Measurements from ENCODE around the gene PCLO.

The PCLO gene

GRCh38 chr7:83161186-83161585 is 1.5 kb downstream of the PCLO start:
- H3K4me3 ChIP-seq (ENCODE audit: control insufficient read depth, low read depth, low read length) = no peak overlapping the region
- TF ChIP-seq CTCF (IDR thresholded peaks at IDR 0.05; ENCODE audit: control insufficient read depth, insufficient read depth, low read depth, low read length, missing control alignments) = no peak
- DNase-seq (ENCODE audit: low read depth) = no peak

GRCh38 chr7:83159731-83160130 is 3.0 kb downstream of the PCLO start:
- TF ChIP-seq CTCF (IDR thresholded peaks at IDR 0.05; ENCODE audit: control insufficient read depth, insufficient read depth, low read depth, low read length, missing control alignments) = no peak
- DNase-seq (ENCODE audit: low read depth) = no peak
- no peak overlapping the region for H3K4me3 ChIP-seq (ENCODE audit: control insufficient read depth, low read depth, low read length)

- DNase-seq (ENCODE audit: low read depth) = no peak
- no peak for TF ChIP-seq CTCF (IDR thresholded peaks at IDR 0.05; ENCODE audit: control insufficient read depth, insufficient read depth, low read depth, low read length, missing control alignments)
- H3K4me3 ChIP-seq (ENCODE audit: control insufficient read depth, low read depth, low read length) = no peak overlapping the region
Measured at GRCh38 chr7:83156006-83156405, 6.7 kb downstream of the PCLO start.

- no peak for DNase-seq (ENCODE audit: low read depth)
Measured at GRCh38 chr7:83155407-83155806, 7.3 kb downstream of the PCLO start.

GRCh38 chr7:83153419-83153818 is 9.3 kb downstream of the PCLO start:
- no peak for DNase-seq (ENCODE audit: low read depth)
- no peak overlapping the region for H3K4me3 ChIP-seq (ENCODE audit: control insufficient read depth, low read depth, low read length)
- TF ChIP-seq CTCF (IDR thresholded peaks at IDR 0.05; ENCODE audit: control insufficient read depth, insufficient read depth, low read depth, low read length, missing control alignments) = no peak

More at GRCh38 chr7:83155407-83155806, 7.3 kb downstream of the PCLO start:
- no peak overlapping the region for H3K4me3 ChIP-seq (ENCODE audit: control insufficient read depth, low read depth, low read length)
- no peak for TF ChIP-seq CTCF (IDR thresholded peaks at IDR 0.05; ENCODE audit: control insufficient read depth, insufficient read depth, low read depth, low read length, missing control alignments)

- no peak overlapping the region for H3K4me3 ChIP-seq (ENCODE audit: control insufficient read depth, low read depth, low read length)
- no peak for TF ChIP-seq CTCF (IDR thresholded peaks at IDR 0.05; ENCODE audit: control insufficient read depth, insufficient read depth, low read depth, low read length, missing control alignments)
- no peak for DNase-seq (ENCODE audit: low read depth)
Measured at GRCh38 chr7:83150310-83150709, 12.4 kb downstream of the PCLO start.

- DNase-seq (ENCODE audit: low read depth) = no peak
- no peak for TF ChIP-seq CTCF (IDR thresholded peaks at IDR 0.05; ENCODE audit: control insufficient read depth, insufficient read depth, low read depth, low read length, missing control alignments)
- H3K4me3 ChIP-seq (ENCODE audit: control insufficient read depth, low read depth, low read length) = no peak overlapping the region
Measured at GRCh38 chr7:83149466-83149865, 13.2 kb downstream of the PCLO start.

Data from AG09309 (cell line).